GM12875 (cell line): ENCODE data around the gene GLB1L.

Source experiments
- H3K4me3 ChIP-seq: one replicate; pipeline ENCODE4 v1.5.1; 2011; ENCODE audit warnings: low read depth, low read length, control low read depth
- TF ChIP-seq, protein P1 (sequence below): IDR thresholded peaks from 2 replicates; pipeline ENCODE4 v1.5.1; 2011; ENCODE audit warnings: low read depth, mild to moderate bottlenecking, control low read depth, inconsistent platforms, low read length, moderate library complexity, borderline replicate concordance; ENCODE audit not compliant: insufficient read depth

The GLB1L gene

DNA sequence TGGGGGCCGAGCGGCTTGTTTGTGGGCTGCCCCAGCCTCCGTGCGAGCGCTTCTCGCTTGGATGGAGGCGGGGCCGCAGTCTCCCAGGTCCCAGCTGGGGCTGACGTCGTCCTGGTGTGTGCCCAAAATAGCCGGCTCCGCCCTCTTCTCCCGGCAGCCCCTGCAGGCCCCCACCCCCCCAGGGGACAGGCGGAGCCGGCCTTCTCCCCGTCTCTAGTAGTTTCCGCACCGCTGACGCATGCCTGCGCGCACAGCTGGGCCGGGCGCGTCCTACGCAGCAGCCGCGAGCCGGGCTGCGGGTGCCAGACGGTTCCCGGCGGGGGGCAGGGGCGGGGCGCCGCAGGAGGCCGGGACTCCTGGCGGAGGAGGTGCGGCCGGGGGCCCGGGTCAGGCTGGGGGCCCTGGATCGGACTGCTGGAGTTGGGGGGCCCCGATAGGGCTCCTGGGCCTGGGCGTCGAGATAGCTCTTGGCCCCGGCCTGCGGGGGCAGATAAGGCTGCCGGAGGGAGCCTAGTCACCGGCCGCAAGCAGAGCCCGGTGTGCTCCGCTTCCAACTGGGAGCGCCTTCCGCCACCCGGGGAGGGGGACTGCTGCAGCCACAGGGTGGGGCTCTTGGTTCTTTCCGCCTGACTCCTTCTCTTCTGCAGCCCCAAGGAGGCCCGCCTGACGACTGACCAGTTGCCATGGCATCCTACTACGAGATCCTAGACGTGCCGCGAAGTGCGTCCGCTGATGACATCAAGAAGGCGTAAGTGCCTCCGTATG, 34.1 kb upstream of the GLB1L start, which contains the start of gene DNAJB2:
TSS of gene DNAJB2 (plus strand) at position 216 of the 765 bp plus-strand sequence. CDS start at position 684, 468 bp downstream.
- TF ChIP-seq, protein P1, sequence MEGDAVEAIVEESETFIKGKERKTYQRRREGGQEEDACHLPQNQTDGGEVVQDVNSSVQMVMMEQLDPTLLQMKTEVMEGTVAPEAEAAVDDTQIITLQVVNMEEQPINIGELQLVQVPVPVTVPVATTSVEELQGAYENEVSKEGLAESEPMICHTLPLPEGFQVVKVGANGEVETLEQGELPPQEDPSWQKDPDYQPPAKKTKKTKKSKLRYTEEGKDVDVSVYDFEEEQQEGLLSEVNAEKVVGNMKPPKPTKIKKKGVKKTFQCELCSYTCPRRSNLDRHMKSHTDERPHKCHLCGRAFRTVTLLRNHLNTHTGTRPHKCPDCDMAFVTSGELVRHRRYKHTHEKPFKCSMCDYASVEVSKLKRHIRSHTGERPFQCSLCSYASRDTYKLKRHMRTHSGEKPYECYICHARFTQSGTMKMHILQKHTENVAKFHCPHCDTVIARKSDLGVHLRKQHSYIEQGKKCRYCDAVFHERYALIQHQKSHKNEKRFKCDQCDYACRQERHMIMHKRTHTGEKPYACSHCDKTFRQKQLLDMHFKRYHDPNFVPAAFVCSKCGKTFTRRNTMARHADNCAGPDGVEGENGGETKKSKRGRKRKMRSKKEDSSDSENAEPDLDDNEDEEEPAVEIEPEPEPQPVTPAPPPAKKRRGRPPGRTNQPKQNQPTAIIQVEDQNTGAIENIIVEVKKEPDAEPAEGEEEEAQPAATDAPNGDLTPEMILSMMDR, result no peak; the same call in 1 of the 2 replicates
- peak within 1 kb of the TSS; percentile 56 for H3K4me3 ChIP-seq

DNA sequence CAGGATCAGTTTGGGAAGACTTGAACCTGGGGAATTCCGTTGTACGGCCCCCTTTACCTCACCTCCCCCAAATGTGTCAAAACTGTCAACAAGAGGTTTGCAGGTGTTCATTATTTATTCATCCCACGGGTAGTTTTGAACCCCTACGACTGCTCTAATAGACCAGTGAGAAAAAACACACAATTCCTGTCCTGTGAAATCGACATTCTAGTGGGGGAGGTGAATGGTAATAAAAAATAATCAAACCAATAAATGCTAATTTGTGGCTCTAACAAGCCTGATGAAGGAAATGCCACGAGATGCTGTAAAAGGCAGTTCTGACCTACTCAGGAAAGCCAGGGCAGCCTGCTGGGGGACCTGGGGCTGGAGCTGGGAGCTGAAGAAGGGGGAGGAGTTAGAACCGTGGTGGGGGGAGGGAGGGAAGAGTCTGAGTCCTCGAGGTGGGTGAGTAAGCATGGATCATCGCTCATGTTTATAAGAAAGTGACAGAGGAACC, 33.5 kb upstream of the GLB1L start:
- TF ChIP-seq, protein P1, result no peak
- no peak overlapping the region for H3K4me3 ChIP-seq

- H3K4me3 ChIP-seq, result peak overlapping the region; percentile 26
- TF ChIP-seq, protein P1, result peak; percentile 99
Observed at GRCh38 chr2:219277703-219278654, 32.7 kb upstream of the GLB1L start.

DNA sequence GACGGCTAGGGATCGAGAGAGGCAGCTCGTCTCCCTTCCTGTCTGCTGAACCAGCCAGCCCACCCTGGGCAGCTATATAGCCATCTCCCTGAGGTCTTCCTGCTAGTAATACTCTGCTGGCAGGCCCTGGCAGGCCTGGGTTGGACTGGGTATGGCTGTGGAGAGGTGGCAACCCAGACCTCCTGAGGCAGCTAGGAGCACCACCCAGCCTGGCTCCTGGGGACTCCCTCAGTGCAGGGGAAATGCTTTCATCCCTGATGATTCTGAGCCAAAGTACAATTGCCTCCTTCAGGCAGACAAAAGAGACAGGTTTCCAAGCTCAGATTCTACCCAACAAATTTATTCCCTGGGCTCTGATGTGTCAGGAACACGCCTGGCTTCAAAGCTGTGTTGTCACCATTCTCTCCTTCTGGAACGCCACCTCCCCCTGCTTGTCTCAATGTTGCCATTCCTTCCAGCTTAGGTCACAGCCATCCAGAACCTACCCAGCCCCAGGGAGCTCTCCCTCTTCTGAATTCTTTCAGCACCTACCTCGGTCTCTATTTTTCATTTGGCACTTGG, 29.2 kb upstream of the GLB1L start:
- no peak overlapping the region for H3K4me3 ChIP-seq

GRCh38 chr2:219273937-219274336, 28.7 kb upstream of the GLB1L start:
- no peak overlapping the region for H3K4me3 ChIP-seq
- TF ChIP-seq, protein P1, result no peak

More for the DNA sequence above, 29.2 kb upstream of the GLB1L start:
- TF ChIP-seq, protein P1, result no peak

- H3K4me3 ChIP-seq, result no peak overlapping the region
- TF ChIP-seq, protein P1, result no peak
Observed at GRCh38 chr2:219272995-219273394, 27.8 kb upstream of the GLB1L start.
